Endothelial cell of umbilical vein (primary cell): ENCODE data around the gene AIDA.

Experiments used
- EZH2 ChIP-seq: IDR thresholded peaks from 2 replicates; pipeline ENCODE4 v1.6.1; 2012; ENCODE audit warnings: borderline replicate concordance, low read depth, mild to moderate bottlenecking, moderate library complexity, low read length, inconsistent platforms; ENCODE audit not compliant: severe bottlenecking
- FOS ChIP-seq: IDR thresholded peaks from 2 replicates; pipeline ENCODE4 v1.6.1; 2011; ENCODE audit warnings: mild to moderate bottlenecking, low read length, moderate library complexity, borderline replicate concordance; ENCODE audit not compliant: insufficient read depth
- GATA2 ChIP-seq: IDR thresholded peaks from 2 replicates; pipeline ENCODE4 v1.7.0; 2011; ENCODE audit warnings: low read depth, mild to moderate bottlenecking, moderate library complexity, mixed read lengths, low read length; ENCODE audit not compliant: insufficient read length, insufficient read depth
- JUN ChIP-seq: IDR thresholded peaks from 2 replicates; pipeline ENCODE4 v1.6.1; 2011; ENCODE audit warnings: borderline replicate concordance, low read depth; ENCODE audit not compliant: insufficient read length, insufficient read depth
- MYC ChIP-seq: IDR thresholded peaks from one replicate; pipeline ENCODE4 v1.6.1; 2011; ENCODE audit warnings: mild to moderate bottlenecking, low read depth, low read length
- POLR2A ChIP-seq: IDR thresholded peaks from 2 replicates; pipeline ENCODE4 v1.6.1; 2012; ENCODE audit warnings: low read depth, mild to moderate bottlenecking, control low read depth, low read length
- POLR2AphosphoS5 ChIP-seq: IDR thresholded peaks from 2 replicates; pipeline ENCODE4 v1.6.1; 2012; ENCODE audit warnings: low read depth, mild to moderate bottlenecking, control low read depth, low read length, moderate library complexity; ENCODE audit not compliant: insufficient read depth
- TF ChIP-seq, protein P1 (sequence below), 2 donors: IDR thresholded peaks; 1 replicate in 1 of 2; 2 replicates in 1 of 2; pipeline ENCODE4 v1.5.1; 2011; ENCODE audit warnings: low read length in 2 of 2, mild to moderate bottlenecking in 2 of 2, moderate library complexity in 2 of 2, control low read depth in 1 of 2, inconsistent platforms in 1 of 2, low read depth in 1 of 2; ENCODE audit not compliant: insufficient read depth in 1 of 2; ENCODE audit errors: extremely low read depth in 1 of 2

DNA sequence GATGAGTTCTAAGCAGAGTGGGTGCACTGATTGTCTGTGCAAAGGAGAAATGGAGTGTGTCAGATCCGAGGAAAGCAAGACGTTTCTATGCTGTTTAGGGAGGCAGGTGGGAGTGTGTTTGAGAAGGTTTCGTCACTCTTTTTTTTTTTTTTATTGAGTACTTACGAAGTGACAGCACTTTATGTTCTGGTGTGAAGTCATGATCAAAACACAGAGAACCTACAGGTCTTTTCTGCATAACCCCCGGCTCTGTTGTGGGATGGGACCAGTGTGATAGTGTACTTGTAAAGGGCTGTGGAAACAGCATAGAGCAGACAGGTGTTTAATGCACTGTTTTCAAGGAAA lies 67.7 kb downstream of the AIDA start:
- TF ChIP-seq, protein P1, sequence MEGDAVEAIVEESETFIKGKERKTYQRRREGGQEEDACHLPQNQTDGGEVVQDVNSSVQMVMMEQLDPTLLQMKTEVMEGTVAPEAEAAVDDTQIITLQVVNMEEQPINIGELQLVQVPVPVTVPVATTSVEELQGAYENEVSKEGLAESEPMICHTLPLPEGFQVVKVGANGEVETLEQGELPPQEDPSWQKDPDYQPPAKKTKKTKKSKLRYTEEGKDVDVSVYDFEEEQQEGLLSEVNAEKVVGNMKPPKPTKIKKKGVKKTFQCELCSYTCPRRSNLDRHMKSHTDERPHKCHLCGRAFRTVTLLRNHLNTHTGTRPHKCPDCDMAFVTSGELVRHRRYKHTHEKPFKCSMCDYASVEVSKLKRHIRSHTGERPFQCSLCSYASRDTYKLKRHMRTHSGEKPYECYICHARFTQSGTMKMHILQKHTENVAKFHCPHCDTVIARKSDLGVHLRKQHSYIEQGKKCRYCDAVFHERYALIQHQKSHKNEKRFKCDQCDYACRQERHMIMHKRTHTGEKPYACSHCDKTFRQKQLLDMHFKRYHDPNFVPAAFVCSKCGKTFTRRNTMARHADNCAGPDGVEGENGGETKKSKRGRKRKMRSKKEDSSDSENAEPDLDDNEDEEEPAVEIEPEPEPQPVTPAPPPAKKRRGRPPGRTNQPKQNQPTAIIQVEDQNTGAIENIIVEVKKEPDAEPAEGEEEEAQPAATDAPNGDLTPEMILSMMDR (IDR thresholded peaks at IDR 0.05; ENCODE audit: extremely low read depth in 1 of 2, insufficient read depth in 1 of 2, low read depth in 1 of 2, low read length in 2 of 2) = no peak
- TF ChIP-seq POLR2AphosphoS5 = no peak
- no peak for TF ChIP-seq POLR2A
- no peak for TF ChIP-seq GATA2
- TF ChIP-seq EZH2 = no peak
- TF ChIP-seq MYC = no peak
- TF ChIP-seq FOS = no peak
- TF ChIP-seq JUN = no peak
